GM12864 (cell line): Measurements from ENCODE around the gene DICER1.

Experiments used
- DNase-seq: peaks from one replicate; pipeline ENCODE4 v3.0.0-alpha.2; 2011; ENCODE audit warnings: low read depth
- H3K4me3 ChIP-seq: 2 replicates; pipeline ENCODE4 v1.5.1; 2011; ENCODE audit warnings: mild to moderate bottlenecking, low read depth, low read length, control low read depth
- CTCF ChIP-seq: IDR thresholded peaks from 2 replicates; pipeline ENCODE4 v1.5.1; 2011; ENCODE audit warnings: low read depth, mild to moderate bottlenecking, moderate library complexity, low read length, control low read depth, inconsistent platforms; ENCODE audit errors: missing control alignments

The DICER1 gene

GRCh38 chr14:95174184-95174792 is 17.0 kb upstream of the DICER1 start:
- no peak for TF ChIP-seq CTCF
- DNase-seq: no peak
- no peak overlapping the region for H3K4me3 ChIP-seq

GRCh38 chr14:95173518-95173917 is 16.2 kb upstream of the DICER1 start:
- no peak overlapping the region for H3K4me3 ChIP-seq
- DNase-seq: no peak

GRCh38 chr14:95167177-95167576 is 9.8 kb upstream of the DICER1 start:
- TF ChIP-seq CTCF: no peak
- DNase-seq: no peak
- no peak overlapping the region for H3K4me3 ChIP-seq

More at GRCh38 chr14:95173518-95173917, 16.2 kb upstream of the DICER1 start:
- TF ChIP-seq CTCF: no peak

- no peak for DNase-seq
- H3K4me3 ChIP-seq: no peak overlapping the region
- no peak for TF ChIP-seq CTCF
These were observed 8.2 kb upstream of the DICER1 start for GRCh38 chr14:95165517-95165916.

GRCh38 chr14:95164506-95164905 is 7.2 kb upstream of the DICER1 start:
- H3K4me3 ChIP-seq: no peak overlapping the region
- no peak for TF ChIP-seq CTCF
- DNase-seq: no peak

GRCh38 chr14:95163666-95164065 is 6.3 kb upstream of the DICER1 start:
- no peak for DNase-seq
- no peak for TF ChIP-seq CTCF
- no peak overlapping the region for H3K4me3 ChIP-seq

GRCh38 chr14:95163132-95163531 is 5.8 kb upstream of the DICER1 start:
- DNase-seq: no peak
- no peak for TF ChIP-seq CTCF
- H3K4me3 ChIP-seq: no peak overlapping the region
